Measurements from ENCODE around the gene AP1B1.

The AP1B1 gene

GRCh38 chr22:29311464-29312217 lies 76.7 kb downstream of the AP1B1 start:
- no peak for DNase-seq

DNA sequence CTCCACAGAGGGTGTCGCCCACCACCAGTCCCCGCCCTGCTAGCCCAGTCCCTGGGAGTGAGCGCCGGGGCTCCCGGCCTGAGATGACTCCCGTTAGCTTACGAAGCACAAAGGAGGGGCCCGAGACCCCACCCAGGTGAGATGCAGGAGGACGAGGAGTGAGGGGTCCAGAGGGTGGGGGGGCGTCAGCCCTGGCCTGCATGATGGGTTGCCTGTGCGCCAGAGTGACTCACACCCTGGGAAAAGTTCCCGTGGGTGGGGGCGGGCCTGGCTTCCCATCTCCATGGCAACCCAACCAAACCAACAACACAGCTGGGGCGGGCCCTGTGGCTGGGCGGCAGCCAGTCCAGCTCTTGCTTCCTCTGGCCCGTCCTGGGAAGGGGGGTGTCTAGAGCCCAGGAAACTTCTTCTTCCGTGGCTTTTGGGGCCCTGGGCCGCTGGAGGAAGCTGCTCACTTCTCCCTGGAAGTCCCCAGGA lies 77.5 kb downstream of the AP1B1 start:
- DNase-seq = peak; percentile 92

- DNase-seq = no peak
Observed at GRCh38 chr22:29310065-29310862, 78.1 kb downstream of the AP1B1 start.

- DNase-seq = no peak
Observed at GRCh38 chr22:29309332-29310064, 78.9 kb downstream of the AP1B1 start.

- DNase-seq = no peak
Observed at GRCh38 chr22:29308791-29309262, 79.5 kb downstream of the AP1B1 start.

- DNase-seq = no peak
Observed at GRCh38 chr22:29308148-29308790, 80.1 kb downstream of the AP1B1 start.

DNA sequence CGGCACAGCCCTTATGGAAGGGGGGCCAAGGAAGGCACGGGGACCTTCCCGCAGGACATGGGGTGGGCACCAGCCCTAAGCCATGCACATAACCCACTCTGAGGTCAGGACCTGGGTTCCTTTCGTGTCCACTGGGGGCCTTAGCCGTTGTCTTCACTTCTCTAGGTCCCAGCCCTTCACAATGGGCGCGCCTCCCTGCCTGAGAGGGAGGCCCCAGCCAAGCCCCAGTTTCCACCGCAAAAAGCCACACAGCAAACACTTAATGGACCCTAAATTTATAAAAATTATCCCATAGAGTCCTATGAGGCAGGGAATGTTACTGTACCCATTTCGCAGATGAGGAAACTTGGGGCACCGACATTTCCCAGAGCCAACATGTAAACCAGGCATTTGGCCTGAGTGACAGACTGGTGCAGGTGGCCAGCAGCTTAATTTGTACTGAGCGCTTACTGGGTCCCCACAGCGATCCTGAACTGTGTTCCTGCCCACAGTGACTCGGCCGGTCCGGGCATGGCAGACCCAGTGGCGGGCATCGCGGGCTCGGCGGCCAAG lies 80.7 kb downstream of the AP1B1 start:
- no peak for DNase-seq

DNA sequence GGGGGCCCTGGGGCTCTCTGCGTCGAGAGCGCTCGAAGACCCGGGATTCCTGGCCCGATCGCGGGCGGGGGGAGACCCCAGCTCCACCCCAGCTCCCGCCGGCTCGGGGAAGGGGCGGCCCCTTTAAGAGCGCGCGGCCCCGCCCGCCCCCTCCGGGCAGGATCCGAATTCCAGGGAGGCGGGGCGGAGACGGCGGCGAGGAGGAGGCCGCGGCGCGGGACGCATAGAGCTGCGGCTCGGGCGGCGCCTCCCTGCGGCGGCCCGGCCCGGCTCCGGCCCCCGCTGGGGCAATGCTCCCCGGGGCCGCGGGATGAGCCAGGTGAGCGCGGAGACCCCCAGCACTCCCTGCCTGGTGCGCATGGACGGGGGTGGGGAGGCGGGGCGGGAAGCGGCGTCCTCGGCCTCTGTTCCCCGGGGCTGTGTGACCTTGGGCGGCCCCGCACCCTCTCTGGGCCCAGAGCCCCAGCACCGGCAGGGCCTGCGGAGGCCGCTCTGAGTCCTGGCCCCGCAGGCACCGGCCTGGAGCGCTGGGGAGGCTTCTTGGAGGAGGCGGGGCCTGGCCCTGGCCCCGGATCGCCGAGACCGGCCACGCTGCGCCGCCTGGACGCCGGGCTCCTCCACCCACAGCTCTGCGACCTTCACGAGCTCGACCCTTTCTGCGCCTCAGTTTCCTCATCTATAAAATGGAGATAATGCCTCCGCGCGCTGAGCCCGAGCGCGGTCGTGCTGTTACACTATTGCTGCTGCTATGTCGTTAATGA lies 81.4 kb downstream of the AP1B1 start:
- DNase-seq = peak; percentile 91

GRCh38 chr22:29306175-29306834 lies 82.1 kb downstream of the AP1B1 start, which contains the start of gene GAS2L1:
Gene GAS2L1, plus strand, starts transcription at chr22:29306650. Its CDS starts 1,456 bp downstream, at chr22:29308106.
- peak; percentile 87 for DNase-seq

DNA sequence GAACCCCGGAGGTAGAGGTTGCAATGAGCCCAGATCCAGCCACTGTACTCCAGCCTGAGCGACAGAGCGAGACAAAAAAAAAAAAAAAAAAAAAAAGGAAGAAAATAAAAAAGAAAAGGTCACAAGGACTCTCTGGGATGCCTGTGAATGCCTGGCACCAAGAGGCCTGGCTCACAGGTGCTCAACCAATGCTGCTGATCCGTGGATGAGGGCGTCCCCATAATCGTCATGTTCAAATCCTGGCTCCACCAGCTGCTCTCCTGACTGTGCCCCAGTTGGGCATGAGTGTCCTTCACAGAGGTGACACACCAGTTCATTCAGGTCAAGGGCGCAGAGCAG lies 82.6 kb downstream of the AP1B1 start:
- DNase-seq = no peak

DNA sequence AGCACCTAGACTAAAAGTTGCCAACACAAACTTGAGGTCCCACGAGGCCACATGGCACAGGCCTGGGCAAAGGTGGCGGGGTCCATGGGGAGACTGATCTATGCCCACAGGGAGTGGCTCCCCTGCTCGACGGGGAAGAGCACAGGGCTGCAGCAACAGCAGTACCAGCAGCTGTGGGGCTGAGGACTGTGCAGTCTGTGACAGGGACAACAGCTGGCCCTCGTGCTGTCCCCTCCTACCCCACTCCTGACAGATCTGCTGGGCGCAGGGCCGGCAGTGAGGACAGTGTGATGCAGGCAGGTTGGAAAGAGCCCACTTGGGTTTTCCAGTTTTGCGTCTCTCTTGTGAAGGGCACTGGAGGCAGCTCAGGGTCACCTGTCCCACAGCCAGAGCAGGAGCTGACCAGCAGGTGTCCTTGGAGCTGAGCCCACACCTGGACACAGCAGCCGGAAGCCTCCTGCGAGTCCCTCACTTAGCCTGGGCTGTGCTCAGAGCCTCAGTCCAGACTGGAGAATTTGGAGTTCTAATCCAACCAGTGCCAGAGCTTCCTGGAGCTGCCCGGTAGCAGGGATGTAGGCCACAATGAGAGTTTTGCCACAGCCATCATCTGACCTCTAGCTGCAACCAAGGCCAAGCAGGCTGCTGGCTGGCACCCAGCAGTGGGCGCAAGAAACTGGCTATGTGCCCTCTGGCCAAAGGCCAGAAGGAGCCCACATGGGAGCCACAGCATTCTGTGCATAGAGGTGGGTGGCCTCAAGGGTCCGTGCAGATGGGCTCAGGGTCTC lies 85.5 kb downstream of the AP1B1 start:
- DNase-seq = peak; percentile 29

DNA sequence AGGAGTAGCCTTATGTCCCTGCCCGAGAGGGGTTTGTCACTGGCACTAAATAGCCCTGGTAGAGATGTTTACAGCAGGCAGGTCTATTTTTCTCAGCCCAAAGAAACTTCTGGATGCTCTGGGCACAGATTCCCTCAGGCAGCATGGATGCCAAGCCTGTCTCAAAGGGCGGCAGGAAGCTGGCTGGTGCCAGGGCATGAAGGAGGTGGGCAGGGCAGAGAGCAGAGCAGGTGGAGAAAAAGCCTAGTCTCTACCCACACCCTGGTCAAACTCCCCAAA lies 86.0 kb downstream of the AP1B1 start:
- DNase-seq = no peak

DNA sequence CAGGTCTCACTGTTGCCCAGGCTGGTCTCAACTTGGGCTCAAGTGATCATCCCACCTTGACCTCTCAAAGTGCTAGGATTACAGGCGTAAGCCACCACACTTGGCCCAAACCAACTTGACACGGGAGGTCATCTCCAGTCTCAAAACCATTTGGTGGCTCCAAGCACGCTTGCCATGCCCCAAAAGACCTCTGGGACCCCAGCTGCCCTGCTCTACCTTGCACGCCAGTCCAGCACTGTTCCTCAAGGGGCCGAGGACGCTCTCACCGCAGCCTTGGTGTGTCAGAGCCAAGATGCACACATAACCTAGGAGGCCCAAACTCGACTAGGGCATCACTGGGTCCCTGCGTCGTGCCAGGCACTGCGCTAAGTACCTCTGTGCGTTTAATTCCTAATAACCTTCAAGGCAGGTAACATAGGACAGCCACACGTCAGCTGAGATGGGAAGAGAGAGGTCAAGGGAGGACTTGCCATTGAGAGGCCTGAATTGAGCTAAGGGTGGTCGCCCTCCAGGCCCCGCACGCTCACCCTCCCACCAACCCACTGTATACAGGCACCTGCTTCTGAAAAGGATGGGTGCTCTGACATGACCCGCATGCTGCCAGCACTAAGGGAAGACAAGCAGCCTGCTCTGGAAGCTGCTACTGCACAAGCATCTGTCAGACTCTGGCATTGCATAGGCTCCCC lies 86.5 kb downstream of the AP1B1 start:
- DNase-seq = peak; percentile 14

- DNase-seq = peak; percentile 8
Observed at GRCh38 chr22:29300807-29301601, 87.4 kb downstream of the AP1B1 start.

DNA sequence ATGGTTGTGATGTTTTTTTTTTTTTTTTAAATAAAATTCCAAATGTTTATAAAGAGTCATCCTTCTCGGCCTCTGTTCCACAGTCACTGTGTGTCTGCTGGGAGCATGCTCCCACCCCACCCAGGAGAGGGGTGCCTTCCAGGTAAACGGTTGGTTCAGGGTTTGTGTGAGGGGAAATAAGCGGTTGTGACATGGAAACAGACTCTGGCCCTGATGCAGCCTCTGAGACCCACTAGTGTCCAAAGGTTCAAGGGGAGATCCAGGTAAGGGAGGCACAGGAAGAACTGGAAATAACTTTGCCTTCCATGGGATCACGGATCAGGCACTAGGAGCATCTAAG lies 87.9 kb downstream of the AP1B1 start:
- no peak for DNase-seq

DNA sequence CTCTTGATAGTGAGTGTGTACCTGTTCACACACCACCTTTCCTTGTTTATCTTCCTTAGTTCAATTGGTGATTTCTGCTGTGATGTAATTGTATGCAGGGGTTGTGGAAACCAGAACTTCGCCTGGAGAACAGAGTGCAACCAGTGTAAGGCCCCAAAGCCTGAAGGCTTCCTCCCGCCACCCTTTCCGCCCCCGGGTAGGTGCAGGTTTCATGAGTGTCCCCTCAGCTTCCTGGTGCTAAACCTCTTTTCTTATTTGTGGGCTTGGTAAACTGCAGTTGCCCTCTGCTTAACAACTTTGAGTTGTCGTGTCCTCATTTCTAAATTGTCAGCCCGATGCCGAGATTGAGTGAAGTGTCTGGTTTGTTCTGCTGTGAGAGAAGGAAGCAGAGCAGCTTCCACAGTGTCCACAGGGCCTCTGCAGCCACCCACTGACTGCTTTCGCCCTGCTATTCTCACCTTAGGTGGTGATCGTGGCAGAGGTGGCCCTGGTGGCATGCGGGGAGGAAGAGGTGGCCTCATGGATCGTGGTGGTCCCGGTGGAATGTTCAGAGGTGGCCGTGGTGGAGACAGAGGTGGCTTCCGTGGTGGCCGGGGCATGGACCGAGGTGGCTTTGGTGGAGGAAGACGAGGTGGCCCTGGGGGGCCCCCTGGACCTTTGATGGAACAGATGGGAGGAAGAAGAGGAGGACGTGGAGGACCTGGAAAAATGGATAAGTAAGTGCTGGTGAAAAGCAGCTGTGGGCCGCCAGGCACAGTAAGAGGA lies 89.1 kb downstream of the AP1B1 start:
- no peak for DNase-seq

DNA sequence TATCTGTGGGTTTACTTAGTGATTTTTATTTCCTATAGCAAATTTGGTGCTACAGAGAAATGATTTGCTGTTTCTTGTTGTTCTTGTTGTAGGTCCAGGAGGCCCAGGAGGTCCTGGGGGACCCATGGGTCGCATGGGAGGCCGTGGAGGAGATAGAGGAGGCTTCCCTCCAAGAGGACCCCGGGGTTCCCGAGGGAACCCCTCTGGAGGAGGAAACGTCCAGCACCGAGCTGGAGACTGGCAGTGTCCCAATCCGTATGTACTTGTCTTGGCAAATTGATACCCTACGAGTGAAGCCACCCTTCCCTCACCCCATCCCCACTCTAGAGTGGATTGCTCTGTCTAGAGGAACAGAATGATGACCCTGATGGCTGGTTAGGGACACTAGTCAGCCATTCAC lies 89.7 kb downstream of the AP1B1 start:
- DNase-seq = no peak

DNA sequence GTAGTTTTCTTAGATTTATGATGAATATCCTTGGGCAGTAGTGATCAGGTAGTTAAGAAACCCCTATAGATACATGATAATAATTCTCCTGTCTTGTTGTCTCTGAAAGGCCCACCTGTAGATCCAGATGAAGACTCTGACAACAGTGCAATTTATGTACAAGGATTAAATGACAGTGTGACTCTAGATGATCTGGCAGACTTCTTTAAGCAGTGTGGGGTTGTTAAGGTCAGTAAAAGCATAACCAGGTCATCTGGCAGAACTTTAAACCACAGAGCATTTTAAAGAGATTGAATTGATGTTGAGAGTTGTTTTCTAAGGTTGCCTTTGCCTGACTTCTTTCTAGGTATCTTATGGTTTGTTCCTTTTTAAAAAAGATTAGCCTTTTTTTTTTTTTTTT lies 96.0 kb downstream of the AP1B1 start:
- DNase-seq = no peak
